HFF-Myc (cell line): ENCODE results near the gene DIP2C.
A peak's percentile ranks its signal among the peaks of the same experiment; 100 is the strongest.

Experiments
- DNase-seq: peaks from one replicate; pipeline ENCODE4 v3.0.0-alpha.2; 2011; ENCODE audit warnings: low read depth; ENCODE audit errors: extremely low read depth
- H3K4me3 ChIP-seq: replicated peaks from 2 replicates; pipeline ENCODE4 v1.5.1; 2011; ENCODE audit warnings: low read depth, mild to moderate bottlenecking, control low read depth, low read length
- TF ChIP-seq, protein P1 (sequence below): IDR thresholded peaks from 2 replicates; pipeline ENCODE4 v1.5.1; 2012; ENCODE audit warnings: mild to moderate bottlenecking, low read depth, low read length, control low read depth; ENCODE audit errors: missing control alignments

The DIP2C gene

DNA sequence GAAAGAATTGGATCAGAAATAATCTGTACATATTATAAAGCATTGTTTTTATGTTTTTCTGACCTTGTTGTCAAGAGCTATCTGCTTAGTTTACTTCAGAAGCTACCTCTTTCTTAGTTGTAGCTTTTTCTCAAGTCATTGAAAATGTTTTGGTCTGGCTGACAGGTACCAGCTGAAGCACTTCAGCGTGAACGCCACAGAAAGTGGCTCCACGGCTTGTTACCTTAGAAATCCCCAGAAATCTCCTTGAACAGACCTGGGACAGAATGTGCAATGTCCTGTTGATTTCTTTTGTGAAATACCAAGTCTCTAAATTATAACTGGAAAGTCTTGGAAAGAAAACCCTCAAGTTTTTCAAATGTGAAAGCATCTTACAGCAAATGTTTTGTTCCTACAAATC, 457.4 kb downstream of the DIP2C start:
- no peak for DNase-seq
- TF ChIP-seq, protein P1, sequence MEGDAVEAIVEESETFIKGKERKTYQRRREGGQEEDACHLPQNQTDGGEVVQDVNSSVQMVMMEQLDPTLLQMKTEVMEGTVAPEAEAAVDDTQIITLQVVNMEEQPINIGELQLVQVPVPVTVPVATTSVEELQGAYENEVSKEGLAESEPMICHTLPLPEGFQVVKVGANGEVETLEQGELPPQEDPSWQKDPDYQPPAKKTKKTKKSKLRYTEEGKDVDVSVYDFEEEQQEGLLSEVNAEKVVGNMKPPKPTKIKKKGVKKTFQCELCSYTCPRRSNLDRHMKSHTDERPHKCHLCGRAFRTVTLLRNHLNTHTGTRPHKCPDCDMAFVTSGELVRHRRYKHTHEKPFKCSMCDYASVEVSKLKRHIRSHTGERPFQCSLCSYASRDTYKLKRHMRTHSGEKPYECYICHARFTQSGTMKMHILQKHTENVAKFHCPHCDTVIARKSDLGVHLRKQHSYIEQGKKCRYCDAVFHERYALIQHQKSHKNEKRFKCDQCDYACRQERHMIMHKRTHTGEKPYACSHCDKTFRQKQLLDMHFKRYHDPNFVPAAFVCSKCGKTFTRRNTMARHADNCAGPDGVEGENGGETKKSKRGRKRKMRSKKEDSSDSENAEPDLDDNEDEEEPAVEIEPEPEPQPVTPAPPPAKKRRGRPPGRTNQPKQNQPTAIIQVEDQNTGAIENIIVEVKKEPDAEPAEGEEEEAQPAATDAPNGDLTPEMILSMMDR, result no peak
- no peak overlapping the region for H3K4me3 ChIP-seq

DNA sequence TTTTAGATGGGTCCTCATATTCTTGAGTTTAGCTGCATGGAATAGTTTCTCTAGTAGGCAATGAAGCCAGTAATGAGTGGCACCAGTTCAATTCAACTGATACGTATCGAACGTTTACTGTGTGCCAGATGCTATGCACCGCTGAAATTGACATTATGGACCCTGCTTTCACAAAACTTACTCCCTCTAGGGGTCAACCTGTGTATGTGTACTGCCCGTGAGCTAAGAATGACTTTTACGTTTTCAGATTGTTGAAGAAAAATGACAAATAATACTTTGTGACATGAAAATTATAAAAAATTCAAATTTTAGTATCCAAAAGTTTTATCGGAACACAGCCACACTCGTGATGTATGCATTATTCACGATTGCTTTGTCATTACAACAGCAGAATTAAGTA, 458.7 kb downstream of the DIP2C start:
- H3K4me3 ChIP-seq, result no peak overlapping the region
- DNase-seq, result no peak
- TF ChIP-seq, protein P1, result peak; percentile 45

DNA sequence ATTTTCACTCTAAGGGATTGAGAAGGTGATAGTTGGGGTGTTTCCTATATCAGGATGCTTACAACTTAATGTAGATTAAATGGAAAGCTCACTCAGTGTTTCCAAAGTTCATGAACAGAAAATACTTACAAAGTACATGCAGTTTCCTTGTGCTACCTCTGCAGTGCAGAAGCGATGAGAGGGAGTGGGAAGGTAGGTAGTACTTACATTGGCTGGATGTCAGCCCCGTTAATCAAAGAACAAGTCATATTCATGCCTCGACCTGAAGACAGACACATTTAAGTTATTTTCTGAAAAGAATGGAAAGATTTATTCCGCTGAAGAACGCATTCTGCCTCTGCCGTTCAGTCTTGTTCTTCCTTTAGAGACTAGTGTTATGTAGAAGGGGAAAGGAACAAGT, 461.1 kb downstream of the DIP2C start:
- DNase-seq, result no peak
- TF ChIP-seq, protein P1, result no peak
- H3K4me3 ChIP-seq, result no peak overlapping the region

DNA sequence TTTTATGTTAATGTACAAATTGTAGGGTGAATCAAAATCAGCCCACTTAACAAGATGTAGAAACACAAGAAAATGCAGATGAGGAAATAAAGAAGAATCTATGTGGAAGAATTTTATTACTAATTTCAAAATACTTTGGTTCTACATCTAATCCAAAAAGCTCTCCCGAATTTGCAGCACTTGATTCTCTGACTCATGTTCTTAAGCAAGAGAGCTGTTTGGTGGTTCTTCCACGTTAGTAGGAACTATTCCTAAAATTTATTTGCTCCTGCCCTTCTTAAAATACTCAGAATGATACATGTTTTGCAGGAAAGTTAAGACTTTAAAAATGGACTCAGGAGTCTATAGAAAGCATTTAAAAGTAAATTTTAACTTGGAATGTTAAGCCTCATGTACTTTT, 462.5 kb downstream of the DIP2C start:
- no peak overlapping the region for H3K4me3 ChIP-seq
- TF ChIP-seq, protein P1, result no peak
- DNase-seq, result no peak

DNA sequence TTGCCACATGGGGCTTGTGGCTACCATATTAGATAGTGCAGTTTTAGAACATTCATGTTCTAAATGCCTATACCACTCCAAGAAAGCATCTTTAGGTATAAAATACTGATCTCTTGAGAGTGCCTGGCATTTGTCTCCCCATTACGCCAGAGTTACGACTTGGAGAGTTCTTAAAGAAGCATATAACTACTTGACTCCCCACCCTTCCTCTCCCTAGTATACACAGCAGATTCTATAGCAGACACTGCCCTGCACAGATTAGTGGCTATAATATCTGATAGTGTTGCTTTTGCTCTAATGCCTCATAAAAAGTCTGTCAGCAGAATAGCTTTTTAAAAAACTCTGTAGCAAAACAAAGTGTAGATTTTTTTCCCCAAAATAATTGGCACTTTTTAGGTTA, 463.4 kb downstream of the DIP2C start:
- TF ChIP-seq, protein P1, result no peak
- no peak for DNase-seq
- no peak overlapping the region for H3K4me3 ChIP-seq

DNA sequence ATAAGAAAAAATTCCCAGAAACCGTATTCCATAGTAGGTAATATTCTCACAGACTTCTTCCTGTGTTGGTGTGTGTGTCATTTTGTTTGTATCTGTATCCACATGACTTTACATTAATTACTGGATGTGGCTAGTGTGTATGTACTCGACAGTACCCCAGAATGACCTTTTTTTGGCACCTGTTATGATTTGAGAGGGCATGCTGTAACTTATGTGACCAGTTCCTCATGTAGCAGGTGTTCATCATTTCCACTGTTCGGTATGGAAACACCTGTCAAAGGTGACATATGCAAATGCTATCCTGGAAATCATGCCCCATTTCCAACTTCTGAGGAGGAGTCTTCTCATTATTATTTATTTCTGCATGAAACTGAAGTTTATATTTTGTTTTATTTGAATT, 464.9 kb downstream of the DIP2C start:
- TF ChIP-seq, protein P1, result no peak
- H3K4me3 ChIP-seq, result no peak overlapping the region
- no peak for DNase-seq
